Muscle layer of colon (tissue), 2 donors: ENCODE measurements around the gene HYAL1.
A peak's percentile ranks its signal among the peaks of the same experiment; 100 is the strongest.

Experiments
- H3K27ac ChIP-seq: one replicate; pipeline ENCODE4 v1.7.0; 2013; ENCODE audit warnings: low read depth, mild to moderate bottlenecking, low read length, moderate library complexity
- H3K27me3 ChIP-seq, 2 donors: one replicate each; pipeline ENCODE4 v1.7.0; 2013; ENCODE audit warnings: low read length in 2 of 2, mild to moderate bottlenecking in 2 of 2; ENCODE audit not compliant: insufficient read depth in 2 of 2, control insufficient read depth in 1 of 2
- H3K36me3 ChIP-seq: one replicate; pipeline ENCODE4 v1.7.0; 2013; ENCODE audit warnings: mild to moderate bottlenecking, low read length; ENCODE audit not compliant: insufficient read depth
- H3K4me1 ChIP-seq: one replicate; pipeline ENCODE4 v1.7.0; 2013; ENCODE audit warnings: mild to moderate bottlenecking, low read length; ENCODE audit not compliant: insufficient read depth
- H3K4me3 ChIP-seq, 2 donors: one replicate each; pipeline ENCODE4 v1.7.0; 2013; ENCODE audit warnings: low read length in 2 of 2, low read depth in 1 of 2, mild to moderate bottlenecking in 1 of 2, moderate library complexity in 1 of 2
- H3K9ac ChIP-seq: one replicate; pipeline ENCODE4 v1.7.0; 2013; ENCODE audit warnings: low read length
- H3K9me3 ChIP-seq: one replicate; pipeline ENCODE4 v1.7.0; 2013; ENCODE audit warnings: mild to moderate bottlenecking, low read length
- donor health status: abdominal sarcoma.
- donor health status: Adenocarcinoma of cecum.

Gene HYAL1

DNA sequence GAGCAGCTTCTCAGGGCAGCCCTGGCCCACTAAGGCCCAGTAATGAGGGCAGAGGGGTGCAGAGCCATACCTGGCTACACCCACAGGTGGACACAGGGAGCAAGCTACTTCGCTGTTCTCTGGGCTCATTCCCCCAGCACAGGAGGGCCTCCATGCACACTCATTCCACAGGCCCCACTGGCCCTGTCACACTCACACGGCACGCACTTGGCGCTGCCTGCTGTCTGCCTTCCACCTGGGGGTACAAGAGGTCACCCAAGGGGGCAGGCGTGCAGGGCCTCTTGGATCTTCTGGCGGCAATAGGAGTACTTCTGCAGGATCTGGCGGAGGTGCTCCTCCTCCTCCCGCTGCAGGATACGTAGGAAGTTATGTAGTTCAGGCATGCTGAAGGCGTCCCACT is 27.0 kb upstream of the HYAL1 start:
- Histone ChIP-seq H3K36me3 (peaks cover 47% of the 10 kb centered on the region), H3K9ac (no peak overlapping the region), H3K4me1 (peaks cover 29% of the 10 kb centered on the region), H3K4me3 (no peak overlapping the region), H3K9me3 (no peaks in the 10 kb centered on the region), H3K27ac (no peak overlapping the region), H3K27me3 (no peaks in the 10 kb centered on the region)

DNA sequence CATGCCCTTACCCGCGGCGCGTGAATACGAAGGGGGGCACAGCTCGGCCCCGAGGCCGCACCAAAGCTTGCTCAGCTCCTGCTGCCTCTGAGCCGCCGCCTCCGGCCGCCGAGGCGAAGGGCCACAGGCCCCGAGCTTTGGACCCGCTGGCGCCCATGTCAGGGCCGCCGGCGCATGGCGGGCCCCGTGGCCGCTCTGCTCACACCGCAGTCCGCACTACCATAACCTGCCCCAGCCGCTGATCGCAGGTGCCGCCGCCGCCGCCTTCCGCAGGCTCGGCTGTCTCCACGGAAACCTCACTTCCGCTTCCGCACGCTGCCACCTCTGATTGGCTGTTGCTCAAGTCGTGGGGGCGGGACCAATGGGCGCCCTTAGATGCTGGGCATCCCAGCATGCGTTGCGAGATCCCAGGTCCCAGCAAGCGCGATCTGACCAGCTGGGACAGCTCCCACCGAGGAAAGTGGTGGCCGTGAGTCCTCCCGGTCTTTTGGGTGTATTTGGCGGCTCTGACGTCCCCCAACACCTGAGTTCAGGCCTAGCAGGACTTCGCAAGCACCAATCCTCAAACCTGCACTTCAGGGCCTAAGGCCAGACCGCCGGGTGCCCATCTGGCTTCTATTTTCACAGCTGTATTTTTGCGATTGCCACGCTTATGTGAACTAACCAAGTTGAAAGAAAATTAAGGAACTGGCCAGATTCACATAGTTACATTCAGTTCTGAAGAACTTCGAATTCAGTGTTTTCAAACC is 24.7 kb upstream of the HYAL1 start, which contains the start of gene TUSC2:
TUSC2 (minus strand) TSS at position 281 of the 749 bp plus-strand sequence; CDS start at position 157, 124 bp downstream.
- Histone ChIP-seq H3K27ac (peak within 1 kb of the TSS; percentile 83), H3K4me1 (peaks cover 25% of the 10 kb centered on the region), H3K27me3 (no peaks in the 10 kb centered on the region), H3K36me3 (peaks cover 44% of the 10 kb centered on the region), H3K9me3 (no peaks in the 10 kb centered on the region), H3K9ac (peak within 1 kb of the TSS; percentile 78), H3K4me3 (peak within 1 kb of the TSS; percentile 86 to 91)

GRCh38 chr3:50327129-50327528 is 23.8 kb upstream of the HYAL1 start:
- H3K9me3 ChIP-seq = no peaks in the 10 kb centered on the region
- peak overlapping the region; percentile 86 to 91 for H3K4me3 ChIP-seq
- no peaks in the 10 kb centered on the region for H3K27me3 ChIP-seq
- peak overlapping the region; percentile 78 for H3K9ac ChIP-seq
- peaks cover 39% of the 10 kb centered on the region for H3K36me3 ChIP-seq
- H3K27ac ChIP-seq = no peak overlapping the region
- peaks cover 31% of the 10 kb centered on the region for H3K4me1 ChIP-seq

DNA sequence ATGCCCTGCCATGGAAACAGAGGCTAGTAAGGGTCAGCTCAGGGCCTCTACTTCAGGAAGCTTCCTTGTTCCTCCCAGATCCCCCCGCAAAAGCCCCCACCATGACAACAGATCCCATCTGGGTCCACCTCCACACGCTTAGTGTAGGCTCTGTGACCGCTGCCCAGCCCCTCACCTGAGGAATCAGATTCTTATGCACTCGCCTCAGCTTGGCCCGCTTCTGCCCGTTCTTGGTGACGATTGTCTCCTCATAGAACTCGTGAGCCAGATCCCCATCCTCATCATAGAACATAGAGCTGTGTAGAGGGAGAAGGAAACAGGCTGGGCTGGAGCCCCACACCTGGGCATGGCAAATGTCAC is 22.8 kb upstream of the HYAL1 start:
- H3K4me1 ChIP-seq = peaks cover 34% of the 10 kb centered on the region
- no peaks in the 10 kb centered on the region for H3K9me3 ChIP-seq
- H3K36me3 ChIP-seq = peaks cover 30% of the 10 kb centered on the region
- H3K9ac ChIP-seq = no peak overlapping the region
- no peaks in the 10 kb centered on the region for H3K27me3 ChIP-seq
- H3K4me3 ChIP-seq = no peak overlapping the region
- no peak overlapping the region for H3K27ac ChIP-seq

DNA sequence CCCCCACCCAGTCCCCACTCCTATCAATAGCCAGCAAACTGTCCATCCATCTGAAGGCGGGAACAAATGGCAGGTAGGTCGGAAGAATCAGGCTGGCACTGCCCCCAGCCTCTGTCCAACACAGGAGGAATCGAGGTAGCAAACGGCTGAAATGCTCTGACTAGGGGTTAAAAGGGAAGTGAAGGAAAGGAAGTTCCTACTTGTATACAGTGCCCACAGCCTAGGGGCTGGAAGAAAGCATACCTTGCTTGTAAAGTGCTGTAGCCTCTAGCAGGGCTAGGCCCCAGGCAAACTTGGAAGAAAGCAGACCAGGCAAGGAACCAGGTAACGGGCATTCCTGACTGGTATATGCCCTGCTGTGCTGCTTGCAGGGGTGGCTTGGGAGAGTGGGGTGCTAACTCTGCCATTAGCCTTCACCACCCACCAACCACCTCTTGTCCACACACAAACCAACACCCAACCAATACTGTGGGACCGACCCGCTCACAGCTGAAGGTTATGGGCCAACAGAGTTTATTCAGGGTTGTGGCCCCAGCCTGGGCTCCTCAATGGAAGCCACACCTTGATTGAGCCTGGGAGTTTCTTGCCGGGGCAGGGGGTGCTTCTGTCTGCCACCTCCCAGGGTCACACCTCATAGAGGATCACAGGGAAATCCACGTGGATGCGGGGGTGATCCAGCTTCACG is 22.3 kb upstream of the HYAL1 start:
- H3K36me3 ChIP-seq = peaks cover 24% of the 10 kb centered on the region
- no peak overlapping the region for H3K27ac ChIP-seq
- no peaks in the 10 kb centered on the region for H3K27me3 ChIP-seq
- no peak overlapping the region for H3K9ac ChIP-seq
- H3K4me3 ChIP-seq = no peak overlapping the region
- H3K9me3 ChIP-seq = no peaks in the 10 kb centered on the region
- peaks cover 34% of the 10 kb centered on the region for H3K4me1 ChIP-seq

DNA sequence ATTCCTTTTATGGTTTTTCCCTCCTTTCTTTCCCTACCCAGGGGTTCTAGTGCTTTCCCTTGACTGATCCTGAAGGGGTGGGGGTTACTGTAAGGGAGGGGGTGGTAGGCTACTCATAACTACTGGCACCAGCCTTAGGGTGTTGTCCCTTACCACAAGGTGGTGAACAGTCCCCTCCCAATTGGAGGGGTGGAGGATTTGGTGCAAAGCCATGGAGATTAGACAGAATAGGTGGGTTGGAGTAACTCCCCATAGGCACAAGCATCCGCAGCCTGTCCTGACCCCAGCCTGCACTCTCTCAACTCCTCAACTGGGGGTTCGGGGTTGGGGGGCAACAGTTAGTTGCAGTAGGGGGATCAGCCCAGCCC is 21.7 kb upstream of the HYAL1 start:
- Histone ChIP-seq H3K27ac (no peak overlapping the region), H3K27me3 (no peaks in the 10 kb centered on the region), H3K4me1 (peaks cover 39% of the 10 kb centered on the region), H3K36me3 (peaks cover 19% of the 10 kb centered on the region), H3K4me3 (no peak overlapping the region), H3K9me3 (no peaks in the 10 kb centered on the region), H3K9ac (no peak overlapping the region)

GRCh38 chr3:50324351-50325112 is 21.2 kb upstream of the HYAL1 start:
- H3K36me3 ChIP-seq = peaks cover 15% of the 10 kb centered on the region
- peak overlapping the region; percentile 38 for H3K27ac ChIP-seq
- no peaks in the 10 kb centered on the region for H3K9me3 ChIP-seq
- H3K4me1 ChIP-seq = peaks cover 45% of the 10 kb centered on the region
- H3K4me3 ChIP-seq = no peak overlapping the region
- no peak overlapping the region for H3K9ac ChIP-seq
- H3K27me3 ChIP-seq = no peaks in the 10 kb centered on the region

DNA sequence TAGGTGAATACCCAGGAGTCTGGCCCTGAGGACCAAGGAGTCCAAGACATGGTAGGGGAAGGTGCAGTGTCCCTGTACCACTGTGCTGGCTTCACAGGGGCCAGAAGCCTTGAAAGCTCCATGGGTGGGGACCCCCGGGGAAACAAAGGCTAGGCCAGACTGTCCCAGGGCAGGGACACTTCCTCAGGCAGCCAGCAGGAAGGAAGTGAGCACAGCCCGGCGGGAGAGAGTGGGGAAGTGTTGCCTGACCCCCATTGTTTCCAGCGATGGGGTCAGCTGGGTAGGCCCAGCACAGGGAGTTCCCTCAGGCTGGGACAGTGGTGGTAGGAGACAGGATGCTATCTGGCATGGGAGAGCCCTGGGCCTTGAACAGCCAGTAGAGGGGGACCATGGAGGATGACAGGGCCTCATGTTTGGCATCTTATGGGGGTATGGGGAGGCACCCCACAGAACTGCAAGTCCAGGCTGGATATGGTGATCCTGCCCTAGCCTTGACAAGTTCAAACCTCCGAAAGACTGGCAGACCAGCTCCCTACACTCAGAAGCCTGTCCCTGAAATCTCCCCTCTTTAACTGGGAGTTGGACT is 20.3 kb upstream of the HYAL1 start:
- peak overlapping the region; percentile 38 for H3K27ac ChIP-seq
- H3K9me3 ChIP-seq = no peaks in the 10 kb centered on the region
- no peaks in the 10 kb centered on the region for H3K27me3 ChIP-seq
- peaks cover 52% of the 10 kb centered on the region for H3K4me1 ChIP-seq
- peaks cover 19% of the 10 kb centered on the region for H3K36me3 ChIP-seq
- no peak overlapping the region for H3K4me3 ChIP-seq
- H3K9ac ChIP-seq = no peak overlapping the region

GRCh38 chr3:50323092-50323600 is 19.8 kb upstream of the HYAL1 start:
- Histone ChIP-seq H3K4me1 (peaks cover 53% of the 10 kb centered on the region), H3K27ac (no peak overlapping the region), H3K27me3 (no peaks in the 10 kb centered on the region), H3K9ac (no peak overlapping the region), H3K4me3 (no peak overlapping the region), H3K36me3 (peaks cover 25% of the 10 kb centered on the region), H3K9me3 (no peaks in the 10 kb centered on the region)

DNA sequence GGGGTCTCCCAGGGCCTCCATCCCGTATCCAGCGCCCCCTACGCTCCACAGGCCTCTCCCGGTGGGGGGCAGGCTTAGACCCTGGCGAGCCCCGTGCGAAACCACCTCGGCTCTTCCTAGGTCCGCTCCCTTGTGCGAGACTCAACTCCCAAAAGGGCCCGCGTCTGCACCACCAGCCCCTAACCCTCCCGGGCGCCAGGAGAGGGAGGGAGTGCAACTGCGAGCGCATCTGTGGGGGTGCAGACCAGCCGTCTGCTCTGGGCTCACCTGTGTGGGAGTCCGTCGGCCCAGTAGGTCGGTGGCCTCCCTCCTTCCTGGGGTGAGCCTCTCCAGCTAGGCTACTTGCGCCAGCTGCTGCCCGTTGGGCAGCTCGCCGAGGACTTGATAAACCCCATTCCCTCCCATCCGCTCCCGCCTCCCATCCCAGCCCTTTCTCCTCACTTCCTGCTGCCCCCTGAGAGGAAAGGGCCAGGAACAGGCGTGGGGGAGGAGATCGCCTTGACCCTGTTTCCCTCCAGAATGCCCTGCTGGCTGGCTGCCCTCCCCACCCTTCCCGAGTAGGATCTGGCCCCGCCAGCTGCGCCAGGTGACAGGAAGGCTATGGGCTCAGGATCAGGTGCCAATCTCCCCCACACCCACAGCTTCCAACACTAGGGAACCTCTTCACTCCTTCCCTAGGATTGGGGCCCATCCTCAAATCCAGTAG is 19.2 kb upstream of the HYAL1 start, which contains the start of gene HYAL2:
HYAL2 (minus strand) TSS at position 360 of the 706 bp plus-strand sequence. CDS start 2,256 bp downstream, outside the sequence.
- H3K27me3 ChIP-seq = no peaks in the 10 kb centered on the region
- peaks cover 54% of the 10 kb centered on the region for H3K4me1 ChIP-seq
- peak within 1 kb of the TSS; percentile 74 to 91 for H3K4me3 ChIP-seq
- H3K36me3 ChIP-seq = peaks cover 29% of the 10 kb centered on the region
- H3K27ac ChIP-seq = peak within 1 kb of the TSS; percentile 83
- H3K9me3 ChIP-seq = no peaks in the 10 kb centered on the region
- H3K9ac ChIP-seq = peak within 1 kb of the TSS; percentile 57
